ENCODE data around the gene RNF8.

RNF8 gene

GRCh38 chr6:37426058-37426944 is 72.5 kb downstream of the RNF8 start:
- Histone ChIP-seq H3K36me3 (ENCODE audit: control insufficient read depth, insufficient read depth, low read length) (no peaks in the 10 kb centered on the region), H3K9ac (ENCODE audit: low read length) (no peak overlapping the region), H3K27me3 (ENCODE audit: control insufficient read depth, insufficient read depth, low read length) (no peaks in the 10 kb centered on the region), H3K9me3 (ENCODE audit: control insufficient read depth, low read length) (no peaks in the 10 kb centered on the region), H3K4me3 (ENCODE audit: low read length) (no peak overlapping the region), H3K4me1 (ENCODE audit: control insufficient read depth, insufficient read depth, low read length) (no peaks in the 10 kb centered on the region)

DNA sequence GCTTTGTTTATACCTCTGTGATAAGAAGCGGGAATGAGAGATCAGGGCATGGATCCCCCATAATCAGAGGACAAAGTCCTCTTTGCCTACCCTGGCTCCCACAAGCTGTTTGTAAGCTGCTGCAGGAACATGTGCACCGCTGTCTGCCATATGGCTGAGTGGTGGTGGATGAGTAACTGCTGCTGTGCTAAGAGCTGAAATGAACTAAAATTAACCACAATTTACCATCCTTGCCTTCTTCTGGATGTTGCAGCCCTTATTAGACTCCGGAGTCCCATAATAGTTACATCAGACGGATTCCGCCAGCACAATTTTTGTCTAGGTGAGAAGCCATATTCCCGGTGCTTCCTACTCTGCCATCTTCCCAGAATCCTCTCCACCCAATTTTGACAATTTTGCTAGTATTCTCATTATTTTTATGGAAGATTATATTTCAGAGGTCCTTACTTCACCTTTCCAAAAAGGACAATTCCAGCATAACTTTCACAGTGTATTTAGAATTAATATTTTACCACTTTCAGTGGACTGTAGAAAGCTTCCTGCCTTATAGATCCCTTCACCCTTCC is 73.2 kb downstream of the RNF8 start:
- no peaks in the 10 kb centered on the region for H3K4me1 ChIP-seq (ENCODE audit: control insufficient read depth, insufficient read depth, low read length)
- no peaks in the 10 kb centered on the region for H3K27me3 ChIP-seq (ENCODE audit: control insufficient read depth, insufficient read depth, low read length)
- H3K9me3 ChIP-seq (ENCODE audit: control insufficient read depth, low read length): no peaks in the 10 kb centered on the region
- no peak overlapping the region for H3K4me3 ChIP-seq (ENCODE audit: low read length)
- H3K9ac ChIP-seq (ENCODE audit: low read length): no peak overlapping the region
- H3K36me3 ChIP-seq (ENCODE audit: control insufficient read depth, insufficient read depth, low read length): no peaks in the 10 kb centered on the region

GRCh38 chr6:37429352-37429750 is 75.6 kb downstream of the RNF8 start:
- no peaks in the 10 kb centered on the region for H3K36me3 ChIP-seq (ENCODE audit: control insufficient read depth, insufficient read depth, low read length)
- no peak overlapping the region for H3K9ac ChIP-seq (ENCODE audit: low read length)
- no peaks in the 10 kb centered on the region for H3K4me1 ChIP-seq (ENCODE audit: control insufficient read depth, insufficient read depth, low read length)
- H3K4me3 ChIP-seq (ENCODE audit: low read length): no peak overlapping the region
- H3K9me3 ChIP-seq (ENCODE audit: control insufficient read depth, low read length): no peaks in the 10 kb centered on the region
- H3K27me3 ChIP-seq (ENCODE audit: control insufficient read depth, insufficient read depth, low read length): no peaks in the 10 kb centered on the region

GRCh38 chr6:37432590-37432915 is 78.8 kb downstream of the RNF8 start:
- Histone ChIP-seq H3K4me3 (ENCODE audit: low read length) (peak overlapping the region; percentile 93), H3K4me1 (ENCODE audit: control insufficient read depth, insufficient read depth, low read length) (no peaks in the 10 kb centered on the region), H3K9me3 (ENCODE audit: control insufficient read depth, low read length) (no peaks in the 10 kb centered on the region), H3K9ac (ENCODE audit: low read length) (peak overlapping the region; percentile 80), H3K36me3 (ENCODE audit: control insufficient read depth, insufficient read depth, low read length) (no peaks in the 10 kb centered on the region), H3K27me3 (ENCODE audit: control insufficient read depth, insufficient read depth, low read length) (no peaks in the 10 kb centered on the region)

DNA sequence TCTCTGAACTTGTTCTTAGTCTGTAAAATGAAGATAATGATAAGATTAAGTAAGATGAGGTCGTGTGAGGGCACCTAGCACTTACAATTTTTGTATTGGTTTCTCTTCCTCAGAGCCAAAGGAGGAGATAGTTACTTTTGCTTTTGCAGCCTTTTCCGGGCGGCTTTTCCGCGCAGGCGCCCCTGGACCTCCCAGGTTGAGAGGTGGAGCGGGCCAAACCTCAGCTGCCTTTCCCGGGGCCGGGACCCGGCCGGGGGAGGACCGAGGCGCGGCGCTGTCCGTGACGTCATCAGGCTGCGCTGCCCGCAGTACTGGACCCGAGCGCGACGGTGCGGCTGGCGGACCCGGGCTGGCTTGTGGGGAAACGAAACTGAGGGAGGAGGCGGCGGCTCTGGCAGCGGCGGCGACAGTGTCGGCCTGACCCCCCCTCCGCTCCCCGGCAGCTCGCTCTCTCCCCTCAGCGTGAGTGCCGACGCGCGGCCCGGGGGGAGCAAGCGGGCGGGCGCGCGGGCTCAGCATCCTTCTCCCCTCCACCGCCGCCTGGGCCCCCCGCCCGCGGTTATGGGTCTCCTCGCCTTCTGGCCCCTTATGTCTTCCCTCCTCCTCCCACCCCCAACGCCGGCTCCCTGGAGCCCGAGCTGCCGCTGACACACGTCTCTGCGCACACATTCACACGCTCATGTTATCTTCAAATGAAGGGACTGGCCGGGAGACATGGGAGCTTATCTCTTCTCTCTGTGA is 79.3 kb downstream of the RNF8 start, which contains the start of gene CMTR1:
Gene CMTR1 (plus strand): TSS at position 306 of the 741 bp plus-strand sequence. CDS start 2,409 bp downstream, outside the sequence.
- H3K27me3 ChIP-seq (ENCODE audit: control insufficient read depth, insufficient read depth, low read length): no peaks in the 10 kb centered on the region
- no peaks in the 10 kb centered on the region for H3K9me3 ChIP-seq (ENCODE audit: control insufficient read depth, low read length)
- H3K9ac ChIP-seq (ENCODE audit: low read length): peak within 1 kb of the TSS; percentile 80
- no peaks in the 10 kb centered on the region for H3K36me3 ChIP-seq (ENCODE audit: control insufficient read depth, insufficient read depth, low read length)
- H3K4me3 ChIP-seq (ENCODE audit: low read length): peak within 1 kb of the TSS; percentile 93
- H3K4me1 ChIP-seq (ENCODE audit: control insufficient read depth, insufficient read depth, low read length): peaks cover 4% of the 10 kb centered on the region

DNA sequence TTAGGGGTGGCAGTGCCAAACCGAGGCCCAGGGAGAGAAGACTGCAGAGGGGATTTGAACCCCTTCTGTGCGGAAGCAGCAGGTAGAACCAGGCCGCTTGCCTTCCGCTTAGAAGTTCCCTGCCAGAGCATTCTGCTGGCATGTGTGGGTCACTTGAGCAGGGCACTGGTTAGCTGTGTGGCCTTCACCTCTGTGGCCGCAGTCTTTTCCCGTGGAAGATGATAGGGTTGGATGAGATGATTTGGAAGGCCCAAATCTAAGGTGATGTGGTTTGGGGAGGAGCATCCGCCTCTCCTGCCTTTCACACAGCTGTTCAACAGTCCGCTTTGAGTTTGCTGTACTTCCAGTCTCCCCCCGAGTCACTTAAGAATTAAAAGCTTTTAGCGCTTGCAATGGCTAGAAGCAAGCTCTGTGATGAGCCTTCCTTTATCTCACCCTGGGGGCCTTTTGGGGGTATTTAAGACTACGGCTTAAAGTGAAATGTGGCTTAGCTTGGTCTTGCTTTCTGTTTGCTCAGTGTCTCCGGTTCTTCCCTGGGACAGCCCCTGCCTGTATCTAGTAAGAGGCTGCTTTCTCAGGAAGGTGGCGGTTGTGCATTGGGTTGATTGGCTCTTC is 80.0 kb downstream of the RNF8 start:
- Histone ChIP-seq H3K4me1 (ENCODE audit: control insufficient read depth, insufficient read depth, low read length) (peaks cover 10% of the 10 kb centered on the region), H3K9ac (ENCODE audit: low read length) (peak overlapping the region; percentile 80), H3K4me3 (ENCODE audit: low read length) (peak overlapping the region; percentile 93), H3K27me3 (ENCODE audit: control insufficient read depth, insufficient read depth, low read length) (no peaks in the 10 kb centered on the region), H3K36me3 (ENCODE audit: control insufficient read depth, insufficient read depth, low read length) (no peaks in the 10 kb centered on the region), H3K9me3 (ENCODE audit: control insufficient read depth, low read length) (no peaks in the 10 kb centered on the region)

DNA sequence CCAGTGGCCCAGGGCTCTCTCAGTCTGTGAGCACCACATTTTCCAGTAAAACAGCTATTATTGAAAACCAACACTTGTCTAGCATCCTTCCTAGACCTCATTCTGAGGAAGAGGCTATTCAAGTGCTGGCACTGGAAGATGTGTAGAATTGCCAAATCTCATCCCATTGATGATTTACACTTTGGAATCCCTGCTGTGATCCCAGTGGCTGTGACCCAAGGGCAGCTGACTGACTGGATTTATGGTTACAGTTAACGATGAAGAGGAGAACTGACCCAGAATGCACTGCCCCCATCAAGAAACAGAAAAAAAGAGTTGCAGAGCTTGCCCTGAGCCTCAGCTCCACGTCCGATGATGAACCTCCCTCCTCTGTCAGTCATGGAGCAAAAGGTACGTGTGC is 81.6 kb downstream of the RNF8 start:
- Histone ChIP-seq H3K36me3 (ENCODE audit: control insufficient read depth, insufficient read depth, low read length) (no peaks in the 10 kb centered on the region), H3K4me1 (ENCODE audit: control insufficient read depth, insufficient read depth, low read length) (peaks cover 18% of the 10 kb centered on the region), H3K27me3 (ENCODE audit: control insufficient read depth, insufficient read depth, low read length) (no peaks in the 10 kb centered on the region), H3K4me3 (ENCODE audit: low read length) (no peak overlapping the region), H3K9ac (ENCODE audit: low read length) (no peak overlapping the region), H3K9me3 (ENCODE audit: control insufficient read depth, low read length) (no peaks in the 10 kb centered on the region)

DNA sequence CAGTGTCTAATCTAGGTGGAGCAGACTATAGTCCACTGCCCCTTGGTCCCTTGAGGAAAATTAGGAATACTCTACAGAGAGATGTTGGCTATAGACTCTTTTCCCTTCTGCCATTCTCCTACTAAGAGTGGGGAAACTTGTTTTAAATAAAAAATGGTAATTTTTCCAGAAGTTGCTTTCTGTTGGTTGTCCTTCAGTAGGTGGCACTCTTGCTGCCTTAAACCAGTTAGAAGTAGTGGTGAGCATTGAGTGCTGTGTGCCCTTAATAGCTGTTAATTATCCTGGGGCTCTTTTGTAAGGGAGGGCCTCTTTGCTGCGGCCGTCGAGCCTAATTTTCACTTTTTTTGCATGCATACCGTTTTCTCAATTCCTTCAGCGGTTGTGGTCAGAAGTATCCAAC is 82.0 kb downstream of the RNF8 start:
- Histone ChIP-seq H3K9ac (ENCODE audit: low read length) (no peak overlapping the region), H3K36me3 (ENCODE audit: control insufficient read depth, insufficient read depth, low read length) (no peaks in the 10 kb centered on the region), H3K27me3 (ENCODE audit: control insufficient read depth, insufficient read depth, low read length) (no peaks in the 10 kb centered on the region), H3K4me1 (ENCODE audit: control insufficient read depth, insufficient read depth, low read length) (peaks cover 20% of the 10 kb centered on the region), H3K9me3 (ENCODE audit: control insufficient read depth, low read length) (no peaks in the 10 kb centered on the region), H3K4me3 (ENCODE audit: low read length) (no peak overlapping the region)

GRCh38 chr6:37438930-37439329 is 85.1 kb downstream of the RNF8 start:
- Histone ChIP-seq H3K4me3 (ENCODE audit: low read length) (no peak overlapping the region), H3K9ac (ENCODE audit: low read length) (no peak overlapping the region), H3K9me3 (ENCODE audit: control insufficient read depth, low read length) (no peaks in the 10 kb centered on the region), H3K27me3 (ENCODE audit: control insufficient read depth, insufficient read depth, low read length) (no peaks in the 10 kb centered on the region), H3K4me1 (ENCODE audit: control insufficient read depth, insufficient read depth, low read length) (peaks cover 38% of the 10 kb centered on the region), H3K36me3 (ENCODE audit: control insufficient read depth, insufficient read depth, low read length) (no peaks in the 10 kb centered on the region)

DNA sequence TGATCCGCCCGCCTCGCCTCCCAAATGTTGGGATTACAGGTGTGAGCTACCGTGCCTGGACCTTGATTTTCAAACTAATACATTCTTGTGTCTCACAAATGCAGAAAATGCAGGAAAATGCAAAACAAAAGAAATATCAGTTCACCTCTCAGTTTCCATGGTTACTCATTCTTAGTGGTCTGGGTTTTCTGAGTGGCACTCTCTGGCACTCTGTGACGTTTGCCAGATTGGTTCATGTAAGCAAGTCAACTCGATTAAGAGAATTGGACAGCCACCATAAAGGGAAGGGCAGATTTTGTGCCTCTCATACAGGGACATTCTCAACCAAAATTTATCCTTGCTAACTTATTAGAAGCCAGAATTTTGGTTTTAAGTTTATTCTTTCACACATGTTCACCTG is 87.9 kb downstream of the RNF8 start:
- H3K4me1 ChIP-seq (ENCODE audit: control insufficient read depth, insufficient read depth, low read length): peaks cover 38% of the 10 kb centered on the region
- no peaks in the 10 kb centered on the region for H3K36me3 ChIP-seq (ENCODE audit: control insufficient read depth, insufficient read depth, low read length)
- H3K27me3 ChIP-seq (ENCODE audit: control insufficient read depth, insufficient read depth, low read length): no peaks in the 10 kb centered on the region
- no peaks in the 10 kb centered on the region for H3K9me3 ChIP-seq (ENCODE audit: control insufficient read depth, low read length)
- H3K9ac ChIP-seq (ENCODE audit: low read length): no peak overlapping the region
- no peak overlapping the region for H3K4me3 ChIP-seq (ENCODE audit: low read length)

DNA sequence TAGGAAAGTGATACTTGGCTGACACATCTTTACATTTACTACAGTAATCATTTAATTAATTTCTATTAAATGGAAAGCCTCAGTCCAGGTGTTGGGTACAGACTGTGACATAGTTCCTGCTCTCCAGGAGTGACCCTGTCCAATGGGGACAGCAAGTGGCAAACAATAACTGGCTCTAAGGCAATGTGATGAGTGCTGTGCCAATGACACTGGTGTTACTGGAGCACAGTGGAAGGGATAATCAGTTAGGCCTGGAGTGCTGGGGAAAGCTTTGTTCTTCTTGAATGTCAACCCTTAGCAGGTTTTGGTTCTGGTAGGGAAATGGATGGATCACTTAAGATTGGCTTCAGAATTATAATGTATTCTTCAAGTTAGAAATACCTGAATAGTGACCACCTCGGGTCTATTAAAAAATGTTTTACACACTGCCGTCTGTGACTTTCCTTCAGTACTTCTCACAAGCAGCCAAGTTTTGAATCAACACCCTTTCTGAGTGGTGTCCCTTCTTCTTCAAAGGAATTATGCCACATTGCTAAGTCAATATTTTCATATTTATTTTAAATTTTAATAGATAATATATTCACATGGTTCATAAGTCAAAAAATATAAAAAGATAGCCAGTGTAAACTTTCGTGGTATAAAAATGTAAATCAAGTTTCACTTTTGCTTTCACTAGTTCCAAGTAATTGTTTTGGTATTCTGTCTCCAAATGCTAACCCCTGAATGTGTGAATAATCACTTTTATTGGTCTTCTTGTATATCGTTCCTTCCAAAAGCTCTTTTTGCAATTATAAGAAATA is 88.8 kb downstream of the RNF8 start:
- no peaks in the 10 kb centered on the region for H3K36me3 ChIP-seq (ENCODE audit: control insufficient read depth, insufficient read depth, low read length)
- H3K4me1 ChIP-seq (ENCODE audit: control insufficient read depth, insufficient read depth, low read length): peaks cover 38% of the 10 kb centered on the region
- H3K9ac ChIP-seq (ENCODE audit: low read length): no peak overlapping the region
- H3K9me3 ChIP-seq (ENCODE audit: control insufficient read depth, low read length): no peaks in the 10 kb centered on the region
- no peak overlapping the region for H3K4me3 ChIP-seq (ENCODE audit: low read length)
- H3K27me3 ChIP-seq (ENCODE audit: control insufficient read depth, insufficient read depth, low read length): no peaks in the 10 kb centered on the region

Measured in mucosa of stomach (tissue), 1 donor.